GM20431 (cell line): ENCODE measurements around the gene ARID4B.
"Not testable (repeated sequence)": the region's sequence is repeated elsewhere in the genome, so short reads cannot be mapped to it uniquely, and the experiment has no call there.

Experiments used
- in situ Hi-C: fragments of 300-500 bp; cut with MseI, MboI; formaldehyde crosslinking; loops from one replicate; pipeline ENCODE4 v1.15.0; 2020; ENCODE audit warnings: low sequenced_read_pairs; ENCODE audit not compliant: unreplicated experiment

Gene ARID4B

GRCh38 chr1:235327559-235328270 lies at the start of gene ARID4B:
Gene ARID4B, minus strand, starts transcription at chr1:235328179. Its CDS starts 1,260 bp downstream, at chr1:235326919.
- in situ Hi-C loops: no loop called here

- in situ Hi-C loops: no loop called here
These were observed 48.1 kb upstream of the ARID4B start for GRCh38 chr1:235375919-235376605.

GRCh38 chr1:235369802-235370201 lies 41.8 kb upstream of the ARID4B start:
- in situ Hi-C loops: no loop called here

GRCh38 chr1:235368428-235368827 lies 40.4 kb upstream of the ARID4B start:
- in situ Hi-C loops: no loop called here

- in situ Hi-C loops: no loop called here
These were observed 39.3 kb upstream of the ARID4B start, which contains the start of gene TBCE for GRCh38 chr1:235367000-235367908. Gene TBCE, plus strand, starts transcription at chr1:235367427. Its CDS starts 12,623 bp downstream, at chr1:235380050.

- in situ Hi-C loops: no loop called here
These were observed 38.3 kb upstream of the ARID4B start for GRCh38 chr1:235366286-235366685.

- in situ Hi-C loops: not testable (repeated sequence)
These were observed 36.2 kb upstream of the ARID4B start for GRCh38 chr1:235364189-235364588.

GRCh38 chr1:235358899-235359298 lies 30.9 kb upstream of the ARID4B start:
- in situ Hi-C loops: no loop called here

GRCh38 chr1:235357485-235358373 lies 29.8 kb upstream of the ARID4B start:
- in situ Hi-C loops: no loop called here

GRCh38 chr1:235351898-235352297 lies 23.9 kb upstream of the ARID4B start:
- in situ Hi-C loops: no loop called here

- in situ Hi-C loops: no loop called here
These were observed 23.5 kb upstream of the ARID4B start for GRCh38 chr1:235351441-235351840.

GRCh38 chr1:235343726-235344125 lies 15.7 kb upstream of the ARID4B start:
- in situ Hi-C loops: no loop called here

GRCh38 chr1:235342471-235342870 lies 14.5 kb upstream of the ARID4B start:
- in situ Hi-C loops: no loop called here

GRCh38 chr1:235342039-235342438 lies 14.1 kb upstream of the ARID4B start:
- in situ Hi-C loops: no loop called here

- in situ Hi-C loops: no loop called here
These were observed 13.4 kb upstream of the ARID4B start for GRCh38 chr1:235341334-235341733.

GRCh38 chr1:235339746-235340145 lies 11.8 kb upstream of the ARID4B start:
- in situ Hi-C loops: no loop called here

GRCh38 chr1:235336903-235337302 lies 8.9 kb upstream of the ARID4B start:
- in situ Hi-C loops: no loop called here

GRCh38 chr1:235331401-235331800 lies 3.4 kb upstream of the ARID4B start:
- in situ Hi-C loops: no loop called here

- in situ Hi-C loops: no loop called here
These were observed 2.9 kb upstream of the ARID4B start for GRCh38 chr1:235330918-235331285.
